ENCODE results near the gene COBLL1.

COBLL1 gene

DNA sequence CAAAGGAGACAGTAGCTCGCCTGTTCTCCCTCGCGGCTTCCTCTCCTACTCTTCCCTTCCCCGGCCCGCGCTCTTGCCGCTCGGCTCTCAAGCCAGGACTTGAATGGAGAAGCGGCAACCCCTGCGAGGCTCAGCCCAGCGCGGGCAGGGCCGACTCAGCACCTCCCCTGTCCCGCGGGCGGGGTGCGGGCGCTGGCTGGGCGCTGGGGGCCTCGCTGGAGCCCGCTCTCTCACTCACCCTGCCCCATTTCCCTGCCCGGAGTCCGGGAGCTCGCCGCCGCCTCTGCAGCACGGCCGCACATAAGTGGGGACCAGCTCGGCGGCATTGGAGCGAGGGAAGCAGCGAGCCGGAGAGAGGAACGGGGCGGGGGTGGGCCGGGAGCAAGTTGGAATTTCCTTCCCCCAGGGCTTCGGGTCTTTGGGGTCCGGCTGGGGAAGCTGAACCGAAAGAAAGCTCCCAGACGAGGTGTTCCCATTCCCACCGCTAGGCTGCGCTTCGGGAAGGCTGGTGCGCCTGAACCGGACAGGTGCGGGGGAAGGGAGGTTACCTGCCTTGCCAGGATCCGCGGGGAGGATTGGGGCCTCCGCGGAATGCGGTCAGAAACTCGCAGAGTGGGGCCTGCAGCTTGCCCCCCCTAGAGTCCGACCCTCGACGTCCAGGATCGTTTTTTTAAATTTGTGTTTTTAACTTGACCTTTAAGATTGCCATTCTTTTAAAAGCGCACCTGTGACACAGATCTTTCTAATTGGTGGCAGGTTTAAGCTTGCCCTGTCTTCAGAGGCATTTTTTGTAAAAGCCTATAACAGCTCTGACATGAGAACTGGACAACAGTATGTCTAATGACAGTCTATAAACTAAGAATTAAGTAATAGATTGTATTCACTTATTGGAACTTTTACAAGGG, at the start of gene COBLL1:
TSS of gene COBLL1 (minus strand) at position 105 of the 905 bp plus-strand sequence. CDS start 627 bp downstream, outside the sequence.
- TF ChIP-seq, protein P1, sequence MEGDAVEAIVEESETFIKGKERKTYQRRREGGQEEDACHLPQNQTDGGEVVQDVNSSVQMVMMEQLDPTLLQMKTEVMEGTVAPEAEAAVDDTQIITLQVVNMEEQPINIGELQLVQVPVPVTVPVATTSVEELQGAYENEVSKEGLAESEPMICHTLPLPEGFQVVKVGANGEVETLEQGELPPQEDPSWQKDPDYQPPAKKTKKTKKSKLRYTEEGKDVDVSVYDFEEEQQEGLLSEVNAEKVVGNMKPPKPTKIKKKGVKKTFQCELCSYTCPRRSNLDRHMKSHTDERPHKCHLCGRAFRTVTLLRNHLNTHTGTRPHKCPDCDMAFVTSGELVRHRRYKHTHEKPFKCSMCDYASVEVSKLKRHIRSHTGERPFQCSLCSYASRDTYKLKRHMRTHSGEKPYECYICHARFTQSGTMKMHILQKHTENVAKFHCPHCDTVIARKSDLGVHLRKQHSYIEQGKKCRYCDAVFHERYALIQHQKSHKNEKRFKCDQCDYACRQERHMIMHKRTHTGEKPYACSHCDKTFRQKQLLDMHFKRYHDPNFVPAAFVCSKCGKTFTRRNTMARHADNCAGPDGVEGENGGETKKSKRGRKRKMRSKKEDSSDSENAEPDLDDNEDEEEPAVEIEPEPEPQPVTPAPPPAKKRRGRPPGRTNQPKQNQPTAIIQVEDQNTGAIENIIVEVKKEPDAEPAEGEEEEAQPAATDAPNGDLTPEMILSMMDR (IDR thresholded peaks at IDR 0.05; ENCODE audit: insufficient read depth, missing control alignments): peak; percentile 60
- DNase-seq (ENCODE audit: insufficient read length, low spot score): peak; percentile 25
- FAIRE-seq: no peak

DNA sequence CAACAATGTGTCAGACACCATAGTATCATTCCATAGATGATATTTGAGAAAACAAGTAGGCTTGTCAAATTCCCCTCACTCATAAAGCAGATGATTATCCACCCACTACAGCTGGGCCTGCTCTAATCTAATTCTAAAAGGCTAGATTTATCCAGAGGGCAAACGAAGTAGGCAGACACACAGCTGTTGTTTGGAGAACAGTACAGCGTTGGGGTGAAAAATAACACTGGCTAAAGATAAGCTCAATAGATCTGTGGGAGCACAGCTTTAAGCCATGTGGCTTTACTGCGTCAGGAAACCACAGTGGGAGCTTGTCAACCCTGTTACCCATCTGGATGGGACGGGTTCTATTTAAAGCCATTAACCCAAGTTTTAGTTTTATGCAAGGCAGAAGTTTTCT, 48.9 kb upstream of the COBLL1 start:
- TF ChIP-seq, protein P1 (IDR thresholded peaks at IDR 0.05; ENCODE audit: insufficient read depth, missing control alignments): no peak
- no peak for DNase-seq (ENCODE audit: insufficient read length, low spot score)
- FAIRE-seq: peak; percentile 97

DNA sequence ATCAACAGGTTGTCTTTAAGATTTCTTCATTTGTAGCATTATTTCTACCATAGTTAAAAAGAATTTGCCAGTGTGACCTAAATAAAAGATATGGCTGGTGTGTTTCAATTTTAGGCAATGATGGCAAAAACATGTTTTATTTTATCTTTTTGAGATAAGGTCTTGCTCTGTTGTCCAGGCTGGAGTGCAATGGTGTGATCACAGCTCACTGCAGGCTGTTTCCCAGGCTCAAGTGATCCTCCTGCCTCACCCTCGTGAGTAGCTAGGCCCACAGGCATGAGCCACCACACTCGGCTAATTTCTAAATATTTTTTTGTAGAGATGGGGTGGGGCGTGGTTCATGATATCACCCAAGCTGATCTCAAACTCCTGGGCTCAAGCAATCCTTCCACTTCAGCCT, 47.0 kb upstream of the COBLL1 start:
- TF ChIP-seq, protein P1 (IDR thresholded peaks at IDR 0.05; ENCODE audit: insufficient read depth, missing control alignments): no peak
- FAIRE-seq (no peak), DNase-seq (ENCODE audit: insufficient read length, low spot score) (no peak)

GRCh38 chr2:164887434-164888144, 46.0 kb upstream of the COBLL1 start:
- FAIRE-seq: no peak
- TF ChIP-seq, protein P1 (IDR thresholded peaks at IDR 0.05; ENCODE audit: insufficient read depth, missing control alignments): no peak
- DNase-seq (ENCODE audit: insufficient read length, low spot score): no peak

GRCh38 chr2:164882276-164882675, 40.7 kb upstream of the COBLL1 start:
- peak; percentile 67 for FAIRE-seq
- TF ChIP-seq, protein P1 (IDR thresholded peaks at IDR 0.05; ENCODE audit: insufficient read depth, missing control alignments): no peak
- DNase-seq (ENCODE audit: insufficient read length, low spot score): no peak

GRCh38 chr2:164881524-164881923, 39.9 kb upstream of the COBLL1 start:
- TF ChIP-seq, protein P1 (IDR thresholded peaks at IDR 0.05; ENCODE audit: insufficient read depth, missing control alignments): no peak
- FAIRE-seq (no peak), DNase-seq (ENCODE audit: insufficient read length, low spot score) (no peak)

All from D721Med (cell line).